ENCODE measurements around the gene CFAP45. TPM values are rescaled to one million over a fixed set of nuclear protein-coding genes. Genes with fewer than 3 reads are reported as not detected.
A peak's percentile ranks its signal among the peaks of the same experiment; 100 is the strongest.

The CFAP45 gene
- total RNA-seq, 1 donor from 2014 or later, result 1.4 TPM

DNA sequence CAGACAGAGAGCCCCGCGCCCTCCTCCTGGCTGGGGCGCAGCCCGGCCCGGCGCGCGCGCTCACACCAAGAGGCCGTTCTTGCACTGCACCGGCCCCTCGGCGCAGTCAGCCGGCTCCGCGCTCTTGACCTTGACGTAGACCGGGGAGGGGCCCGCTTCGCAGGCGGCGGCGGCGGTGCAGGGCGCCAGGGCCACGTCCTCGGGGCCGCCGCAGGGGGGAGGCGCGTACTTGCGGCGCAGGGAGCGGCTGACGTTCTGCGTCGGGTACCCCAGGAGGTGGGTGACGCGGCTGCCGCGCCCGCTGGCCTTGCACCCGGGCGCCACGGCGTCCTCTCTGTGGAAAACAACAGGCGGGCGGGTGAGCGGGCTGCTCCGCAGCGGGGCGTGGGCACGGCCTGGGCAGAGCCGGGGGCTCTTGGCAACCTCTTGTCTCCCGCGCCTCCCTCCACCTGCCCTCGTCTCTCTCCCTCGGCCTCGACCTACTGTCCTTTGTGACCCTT lies 45.2 kb downstream of the CFAP45 start:
- DNase-seq (ENCODE audit: low read depth, low spot score), result peak; percentile 19

DNA sequence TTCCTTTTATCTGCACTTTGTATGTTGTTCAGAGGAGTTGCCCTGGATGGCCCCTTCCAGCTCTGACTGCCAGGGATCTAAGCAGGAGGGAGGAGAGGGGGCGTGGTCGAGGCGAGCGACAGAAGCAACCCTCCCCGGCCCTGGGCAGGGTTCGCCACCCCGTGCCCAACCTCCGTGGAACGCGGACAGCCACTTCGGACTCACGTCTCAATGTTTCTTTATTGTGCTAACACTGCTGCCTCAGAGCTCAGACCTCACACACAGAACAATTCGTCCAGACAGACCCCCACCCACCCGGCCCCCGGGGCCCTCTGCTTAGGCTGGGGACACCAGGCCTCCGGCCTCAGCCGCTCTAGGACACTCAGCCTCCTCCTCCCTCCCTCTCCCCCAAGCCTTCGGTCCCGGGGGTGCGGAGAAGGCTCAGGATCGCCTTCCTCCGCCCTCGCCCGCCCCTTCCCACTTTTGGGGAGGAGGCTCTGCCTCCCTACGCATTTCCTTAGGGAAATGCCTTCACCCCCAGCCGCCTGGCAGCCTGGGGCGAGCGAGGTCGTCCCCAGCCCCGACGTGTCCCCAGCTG lies 45.8 kb downstream of the CFAP45 start:
- DNase-seq (ENCODE audit: low read depth, low spot score), result peak; percentile 17

DNA sequence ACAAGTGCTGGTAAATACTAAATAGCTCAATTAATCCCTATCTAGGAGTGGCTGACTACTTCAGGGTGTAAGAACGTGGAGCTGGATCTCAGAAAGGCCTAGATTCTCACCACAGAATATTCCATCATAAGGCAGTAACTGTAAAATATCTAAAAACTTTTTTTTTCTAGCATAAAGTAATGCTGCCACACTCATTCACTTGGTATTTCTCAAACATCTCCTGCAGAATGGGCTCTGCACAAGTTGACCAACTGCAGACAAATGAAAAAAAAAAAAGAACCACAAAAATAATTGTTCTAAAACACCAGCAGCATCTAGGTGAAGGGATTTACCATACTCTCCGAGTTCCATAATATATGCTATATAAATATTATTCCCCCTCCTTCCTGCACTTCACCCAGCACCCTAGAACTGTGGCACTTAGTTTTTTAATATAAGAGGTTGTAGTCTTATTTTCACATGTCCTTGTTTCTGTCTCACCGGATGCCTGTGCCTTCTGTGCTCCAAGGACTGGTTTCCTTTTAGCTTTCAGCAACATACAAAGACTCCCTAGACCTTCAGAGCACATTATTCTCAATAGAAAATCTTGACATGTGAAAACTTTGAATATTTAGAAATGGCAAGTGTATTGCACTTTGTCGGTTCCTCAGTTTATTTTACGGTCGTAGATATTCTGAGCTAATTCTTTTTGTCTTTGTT lies 46.4 kb downstream of the CFAP45 start:
- no peak for DNase-seq (ENCODE audit: low read depth, low spot score)

DNA sequence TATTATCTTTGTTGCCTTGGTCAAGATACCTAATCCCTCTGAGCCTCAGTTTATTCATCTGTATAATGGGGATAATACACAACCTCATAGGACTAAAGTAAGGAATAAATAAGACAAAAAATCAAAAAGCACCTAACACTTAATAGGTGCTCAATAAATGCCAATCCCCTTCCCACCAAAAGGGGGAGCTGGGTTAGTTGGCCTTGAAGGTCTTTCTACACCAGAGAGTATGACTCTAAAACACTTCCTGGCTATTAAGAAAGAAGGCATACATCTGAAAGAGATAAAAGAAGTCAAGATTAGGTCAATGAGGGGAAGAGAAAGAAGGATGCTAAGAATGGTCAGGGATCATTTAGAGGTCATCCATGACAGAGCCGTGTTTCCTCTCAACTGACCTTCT lies 48.6 kb downstream of the CFAP45 start:
- no peak for DNase-seq (ENCODE audit: low read depth, low spot score)

DNA sequence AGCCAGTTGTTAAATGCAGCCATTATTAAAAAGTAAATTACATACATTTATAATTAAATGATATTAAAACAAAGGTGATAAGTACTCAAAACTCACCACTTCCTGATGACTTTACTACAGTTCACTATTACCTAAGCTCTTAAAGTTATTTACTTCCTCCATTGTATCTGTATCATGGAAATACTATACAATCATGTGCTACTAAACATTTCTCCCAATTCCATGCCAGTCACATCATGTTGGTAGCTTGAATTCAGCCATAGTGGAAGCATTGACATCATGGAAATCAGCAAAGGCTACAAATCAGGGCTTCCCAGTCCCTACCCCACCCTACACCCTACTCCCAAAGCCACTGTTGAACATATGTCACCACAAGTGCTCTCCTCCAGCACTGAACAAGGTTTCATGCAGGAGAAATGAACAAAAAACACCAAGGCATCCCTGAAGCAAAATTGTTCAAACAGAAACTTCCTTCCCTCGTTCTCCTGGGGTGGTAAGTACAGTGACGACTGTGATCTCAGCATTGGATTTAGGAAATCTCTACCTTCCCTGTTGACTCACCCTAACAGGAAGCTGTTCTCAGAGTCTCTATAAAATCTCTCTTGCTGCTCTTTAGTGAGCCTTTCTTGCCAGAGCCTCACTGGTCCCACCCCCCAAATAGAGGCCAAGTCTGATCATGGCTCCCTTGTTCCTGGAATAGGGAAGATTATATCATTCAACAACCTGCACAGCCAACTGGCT lies 50.2 kb downstream of the CFAP45 start:
- DNase-seq (ENCODE audit: low read depth, low spot score), result no peak

DNA sequence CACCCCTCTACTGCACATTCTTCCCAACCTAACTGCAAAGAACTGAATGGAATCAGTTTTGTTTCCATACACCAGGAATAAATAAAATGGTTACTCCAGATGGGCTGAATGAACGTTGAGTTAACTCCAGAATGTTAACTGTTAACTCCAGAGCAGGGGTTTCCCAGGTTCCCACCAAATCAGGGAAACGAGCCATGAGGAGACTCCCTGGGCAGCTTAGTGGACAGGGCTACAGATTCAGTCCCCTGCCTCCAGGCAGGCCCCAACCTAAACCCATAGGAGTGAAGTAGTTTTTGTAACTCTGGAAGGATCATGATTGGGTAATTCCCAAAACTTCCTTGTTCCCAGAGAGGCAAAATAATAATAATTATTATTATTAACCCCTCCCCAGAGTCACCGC lies 51.6 kb downstream of the CFAP45 start:
- DNase-seq (ENCODE audit: low read depth, low spot score), result no peak

DNA sequence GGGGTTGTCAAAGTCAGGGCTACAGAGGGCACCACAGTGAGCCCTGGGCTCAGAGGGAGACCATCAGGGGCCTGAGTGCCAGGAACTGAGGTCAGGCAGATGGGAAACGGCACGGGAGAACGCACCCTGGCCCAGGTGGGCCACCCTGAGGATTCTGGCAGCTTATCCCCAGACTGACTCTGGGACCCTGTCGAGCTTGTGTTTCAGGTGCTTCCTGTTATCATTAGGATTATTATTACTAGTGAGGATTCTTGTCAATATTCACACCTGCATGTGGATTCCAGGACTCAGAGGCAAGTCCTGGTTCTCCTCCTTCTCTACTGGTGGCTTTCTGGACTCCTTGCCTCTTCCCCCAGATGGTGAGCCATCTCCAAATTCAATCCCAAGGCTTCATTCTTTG lies 52.7 kb downstream of the CFAP45 start:
- no peak for DNase-seq (ENCODE audit: low read depth, low spot score)

DNA sequence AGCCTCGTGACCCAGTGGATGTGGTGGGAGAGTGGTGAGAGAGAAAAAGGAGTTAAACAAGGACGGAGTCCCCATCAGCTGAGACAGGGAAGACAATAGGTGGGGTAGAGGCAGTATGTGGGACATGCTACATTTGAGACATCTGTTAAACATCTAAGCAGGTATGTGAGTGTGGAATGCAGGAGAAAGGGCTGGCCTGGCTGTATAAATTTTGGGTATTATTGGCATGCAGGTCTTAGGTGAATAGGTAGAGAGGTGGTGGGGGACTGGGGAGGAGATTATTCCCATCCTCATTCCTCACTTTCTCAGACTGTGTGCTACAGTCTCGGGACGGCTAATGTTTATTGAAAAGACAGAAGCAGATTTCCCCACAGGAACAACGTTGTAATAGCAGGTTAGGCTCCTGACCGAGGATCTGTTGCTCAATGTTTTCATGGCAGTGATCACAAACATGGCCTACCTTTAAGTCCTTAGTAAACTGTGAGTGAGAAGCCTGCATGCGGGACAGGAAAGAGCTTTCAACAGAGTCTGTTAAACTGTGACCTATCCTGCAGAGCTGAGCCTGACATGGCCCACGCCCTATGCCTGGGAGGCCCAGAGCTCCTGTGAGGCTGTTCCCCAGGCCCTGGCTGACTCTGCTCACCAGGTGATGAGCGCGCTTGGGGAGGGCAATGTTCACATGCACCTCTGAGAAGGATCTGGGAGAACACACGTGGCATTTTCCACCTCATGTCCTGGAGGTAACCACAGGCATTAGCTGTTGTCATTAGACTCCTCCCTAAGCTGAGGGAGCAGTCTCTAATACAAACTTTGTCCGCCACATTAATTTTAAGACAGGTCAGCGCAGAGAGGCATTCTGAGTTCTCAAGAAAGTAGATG lies 54.0 kb downstream of the CFAP45 start:
- DNase-seq (ENCODE audit: low read depth, low spot score), result no peak

DNA sequence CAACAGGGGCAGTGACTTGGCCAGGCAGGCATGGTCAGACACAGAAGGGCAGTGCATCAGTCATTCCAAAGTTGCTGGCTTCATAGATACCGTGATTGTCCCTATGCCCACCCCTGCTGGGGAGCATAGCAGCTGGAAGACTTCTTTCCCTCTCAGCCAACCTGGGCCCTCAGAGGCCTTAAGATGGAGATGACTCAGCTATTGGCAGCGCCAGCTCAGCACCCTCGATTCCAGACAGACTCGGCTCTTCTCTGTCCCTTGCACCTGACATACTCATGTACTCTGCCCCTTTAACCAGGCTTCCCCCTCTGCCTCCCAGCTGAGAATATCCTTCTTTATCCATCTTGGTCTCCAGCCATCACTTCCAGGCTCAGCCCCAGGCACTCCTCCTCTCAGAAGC lies 56.5 kb downstream of the CFAP45 start:
- DNase-seq (ENCODE audit: low read depth, low spot score), result no peak

DNA sequence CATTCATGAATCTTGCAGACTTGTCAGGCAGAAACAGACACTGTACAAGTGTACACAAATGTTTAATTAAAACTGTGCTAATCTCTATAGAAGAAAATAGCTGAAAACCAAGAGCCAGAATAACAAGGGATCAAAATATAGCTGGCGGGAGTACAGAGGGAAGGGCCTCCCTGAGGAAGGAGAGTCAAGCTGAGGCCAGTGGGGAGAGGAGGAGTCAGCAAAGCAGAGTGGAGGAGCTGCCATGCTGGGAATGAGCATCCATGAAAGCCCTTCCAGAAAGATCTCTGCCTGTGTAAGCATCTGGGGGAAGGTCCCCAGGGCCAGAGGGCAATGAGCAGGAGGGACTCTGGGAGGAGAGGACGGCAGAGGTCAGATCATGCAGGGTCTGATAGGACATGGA lies 58.2 kb downstream of the CFAP45 start:
- DNase-seq (ENCODE audit: low read depth, low spot score), result no peak

DNA sequence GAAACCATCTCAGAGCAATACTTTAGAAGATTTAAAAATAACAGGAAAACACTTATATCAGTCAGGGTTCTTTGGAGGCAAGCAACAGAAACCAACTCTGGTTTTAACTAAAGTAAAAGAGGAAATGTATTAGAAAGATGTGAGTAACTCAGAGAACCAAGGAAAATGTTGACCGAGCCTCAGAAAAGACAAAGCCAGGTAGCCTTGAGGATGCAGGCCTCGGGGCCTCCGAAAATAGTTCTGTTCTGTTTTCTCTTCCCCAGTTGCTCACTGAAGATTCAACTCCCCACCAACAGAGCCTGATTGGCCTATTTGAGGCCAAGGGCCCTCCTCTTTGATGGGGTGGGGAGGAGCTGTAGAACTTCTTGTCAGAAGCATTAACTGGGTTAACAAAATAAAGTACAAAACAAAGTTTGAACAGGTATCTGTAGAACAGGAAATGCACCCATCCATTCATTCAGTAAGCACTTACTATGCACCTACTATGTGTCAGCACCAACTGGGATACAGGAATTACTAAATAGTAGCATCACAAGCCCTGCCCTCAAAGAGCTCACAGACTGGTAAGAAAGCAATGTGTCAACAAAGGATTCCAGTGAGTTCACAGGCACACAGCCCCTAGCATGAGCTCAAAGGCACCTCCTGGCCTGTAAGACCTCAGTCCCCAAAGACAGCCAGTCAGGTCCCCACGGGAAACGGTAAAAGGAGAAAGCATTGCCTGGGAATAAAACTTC lies 60.7 kb downstream of the CFAP45 start:
- DNase-seq (ENCODE audit: low read depth, low spot score), result no peak

DNA sequence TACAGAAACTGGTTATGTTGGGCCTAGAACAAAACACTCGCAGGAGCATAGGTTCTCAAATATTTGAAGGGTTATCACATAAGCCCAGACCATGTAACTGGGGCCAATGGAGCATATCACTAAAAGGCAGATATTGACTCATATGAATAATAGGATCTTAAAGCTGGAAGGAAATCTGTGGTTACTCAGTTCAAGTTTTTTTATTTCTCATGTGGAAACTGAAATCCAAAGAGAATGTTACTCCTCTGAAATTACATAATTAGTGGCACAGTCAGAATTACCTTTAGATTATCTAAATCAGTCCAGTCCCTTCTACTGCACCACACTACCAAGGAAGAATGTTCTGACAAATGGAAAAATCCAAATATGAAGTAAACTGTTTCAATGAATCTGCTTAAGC lies 61.2 kb downstream of the CFAP45 start:
- DNase-seq (ENCODE audit: low read depth, low spot score), result no peak

DNA sequence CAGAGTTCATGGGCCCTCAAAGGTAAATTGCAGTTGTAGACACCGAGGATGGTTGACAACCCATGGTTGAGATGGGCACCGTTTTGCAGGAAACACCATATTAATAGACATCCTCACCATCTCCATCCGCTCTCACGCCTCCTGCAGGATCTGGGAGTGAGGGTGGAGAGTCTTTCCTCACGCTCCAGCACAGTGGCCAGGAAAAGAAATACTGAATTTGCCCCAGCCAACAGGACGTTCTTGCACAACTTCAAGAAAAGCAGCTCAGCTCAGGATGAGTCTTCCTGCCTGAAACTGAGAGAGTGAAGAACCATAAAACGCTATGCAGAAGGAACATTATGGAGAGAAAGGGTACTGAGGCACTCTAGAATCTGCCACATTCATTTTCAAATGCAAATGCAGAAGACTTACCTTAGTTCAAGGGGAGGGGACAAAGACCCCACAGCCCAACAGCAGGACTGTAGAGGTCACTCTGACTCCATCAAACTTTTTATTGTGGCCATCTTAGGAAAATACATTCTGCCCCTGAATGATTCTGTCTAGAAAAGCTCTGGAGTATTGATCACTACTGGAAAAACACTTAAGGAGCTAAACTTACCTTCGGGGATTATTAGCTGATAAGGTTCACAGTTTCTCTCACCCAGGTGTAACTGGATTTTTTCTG lies 64.0 kb downstream of the CFAP45 start:
- no peak for DNase-seq (ENCODE audit: low read depth, low spot score)

DNA sequence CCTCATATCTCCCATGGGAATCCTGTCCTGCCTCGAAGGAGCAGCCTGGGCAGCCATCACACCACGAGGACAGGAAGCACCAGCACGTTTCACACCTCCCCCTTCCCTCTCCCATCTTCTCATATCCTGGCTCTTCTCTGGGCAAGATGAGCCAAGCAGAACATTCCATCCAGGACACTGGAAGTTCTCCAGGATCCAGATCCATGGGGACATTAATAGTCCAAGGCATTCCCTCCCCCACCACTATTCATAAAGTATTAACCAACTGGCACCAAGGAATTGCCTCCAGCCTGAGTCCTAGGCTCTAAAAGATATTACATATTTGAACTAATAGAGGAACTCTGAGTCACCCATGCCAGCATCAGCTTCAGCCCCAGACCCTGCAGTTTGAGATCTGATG lies 64.6 kb downstream of the CFAP45 start:
- no peak for DNase-seq (ENCODE audit: low read depth, low spot score)

DNA sequence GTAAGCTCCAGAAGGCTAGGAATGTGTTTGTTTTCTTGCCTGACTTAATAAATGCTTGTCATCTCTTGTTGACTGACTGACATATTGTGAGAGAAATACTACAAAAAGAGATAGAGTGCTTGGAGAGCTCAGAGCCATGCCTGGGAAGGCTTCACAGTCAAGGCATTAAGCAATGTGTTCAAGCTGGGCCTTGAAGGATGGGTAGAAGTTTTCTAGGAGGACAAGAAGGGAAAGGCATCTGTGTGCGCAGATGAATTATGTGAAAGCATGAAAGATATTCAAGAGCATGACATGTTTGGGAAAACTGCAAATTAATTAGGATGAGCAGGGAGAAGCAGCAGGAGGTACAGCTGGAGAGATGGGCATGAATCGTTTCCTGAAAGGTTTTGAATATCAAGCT lies 67.7 kb downstream of the CFAP45 start:
- no peak for DNase-seq (ENCODE audit: low read depth, low spot score)

DNA sequence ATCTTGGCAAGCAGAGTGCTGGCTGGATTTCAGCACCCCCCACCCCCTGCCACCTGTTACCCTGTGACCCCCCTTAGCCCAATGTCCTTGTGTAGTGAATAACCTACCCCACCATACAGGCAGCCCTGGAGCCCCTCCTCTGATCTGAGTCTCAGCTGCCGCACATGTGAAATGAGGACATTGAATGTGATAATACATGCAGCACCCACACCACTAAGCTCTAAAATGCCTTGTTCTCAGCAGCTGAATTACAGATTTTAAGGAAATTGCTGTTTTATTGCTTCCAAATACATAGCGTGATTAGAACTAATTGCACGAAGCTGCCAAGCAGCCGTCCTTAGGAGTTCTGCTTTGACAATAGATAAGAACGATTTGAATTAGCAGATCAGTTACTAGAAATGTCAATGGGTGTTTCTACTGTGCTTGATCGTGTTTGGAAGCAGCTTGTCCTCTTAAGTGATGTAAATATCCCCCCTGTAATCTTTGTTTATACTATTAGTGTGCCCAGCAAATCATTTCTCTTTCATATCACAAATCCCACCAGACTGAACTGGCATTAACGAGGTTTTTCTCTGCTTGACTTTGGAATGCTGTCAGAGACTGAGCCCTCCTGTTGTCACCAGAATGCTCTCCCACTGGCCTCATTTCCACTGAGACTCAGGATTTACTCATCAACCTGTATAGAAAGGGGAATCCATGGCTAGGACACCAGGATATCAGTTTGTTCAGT lies 68.4 kb downstream of the CFAP45 start:
- DNase-seq (ENCODE audit: low read depth, low spot score), result no peak

DNA sequence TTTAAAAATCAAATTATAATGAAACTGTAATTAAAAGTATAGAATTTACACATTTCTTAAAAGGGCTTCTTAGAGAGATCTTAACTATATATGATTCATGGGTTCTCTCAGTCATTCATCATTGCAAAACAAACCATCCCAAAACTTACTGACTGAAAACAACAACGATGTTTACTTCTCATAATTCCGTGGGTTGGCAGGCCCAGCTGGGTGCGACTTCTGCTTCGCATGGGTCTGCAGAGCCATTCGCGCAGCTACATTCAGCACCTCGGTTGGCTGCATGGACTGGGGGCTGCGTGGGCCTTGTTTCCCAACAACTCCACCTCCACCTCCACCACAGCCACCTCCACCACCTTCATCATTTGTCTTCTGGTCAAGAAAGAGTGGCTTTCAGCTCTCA lies 69.2 kb downstream of the CFAP45 start:
- no peak for DNase-seq (ENCODE audit: low read depth, low spot score)

DNA sequence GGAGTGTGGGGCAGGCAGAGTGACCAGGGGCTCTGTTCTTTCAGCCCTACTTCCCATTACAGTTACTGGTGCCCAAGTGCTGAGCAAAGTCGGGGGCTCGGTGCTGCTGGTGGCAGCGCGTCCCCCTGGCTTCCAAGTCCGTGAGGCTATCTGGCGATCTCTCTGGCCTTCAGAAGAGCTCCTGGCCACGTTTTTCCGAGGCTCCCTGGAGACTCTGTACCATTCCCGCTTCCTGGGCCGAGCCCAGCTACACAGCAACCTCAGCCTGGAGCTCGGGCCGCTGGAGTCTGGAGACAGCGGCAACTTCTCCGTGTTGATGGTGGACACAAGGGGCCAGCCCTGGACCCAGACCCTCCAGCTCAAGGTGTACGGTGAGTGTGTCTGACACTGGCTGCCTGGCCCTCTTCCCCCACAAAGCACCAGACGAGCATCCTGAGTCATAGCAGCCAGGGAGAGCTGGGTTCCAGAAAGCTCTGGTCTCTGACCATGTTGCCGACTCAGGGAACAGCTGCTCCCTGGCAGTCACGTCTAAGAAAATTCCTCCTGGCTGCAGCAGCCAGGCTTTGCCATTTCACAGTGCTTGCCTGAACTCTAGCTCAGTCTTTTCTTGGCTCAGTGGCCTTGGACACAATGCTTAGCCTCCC lies 70.0 kb downstream of the CFAP45 start:
- DNase-seq (ENCODE audit: low read depth, low spot score), result no peak

DNA sequence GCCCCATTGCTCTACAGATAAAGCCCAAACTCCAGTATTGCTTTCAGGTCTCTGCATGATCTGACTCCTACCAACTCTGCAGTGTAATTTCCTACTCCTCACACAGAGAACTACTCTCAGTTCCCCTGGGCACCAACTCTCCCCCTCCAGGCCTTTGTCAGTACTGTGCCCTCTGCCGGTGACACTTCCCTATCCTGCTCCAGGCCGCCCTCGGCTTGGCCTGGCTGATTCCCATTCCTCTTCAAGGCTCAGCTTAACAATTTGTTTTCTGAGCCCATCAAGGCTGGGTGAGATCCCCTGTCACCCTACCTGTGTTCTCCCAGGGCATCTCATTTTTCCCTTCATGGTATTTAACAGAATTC lies 70.7 kb downstream of the CFAP45 start:
- DNase-seq (ENCODE audit: low read depth, low spot score), result no peak
